SK-N-SH treated with all-trans-retinoic acid at 6 μM for 48 hours (cell line): ENCODE measurements around the gene SLC30A4.

Experiments used
- ATAC-seq: fragments of 200-7000 bp; cut with Tn5 transposase; 3 replicates; pipeline ENCODE4 v1.9.1; 2020; ENCODE audit warnings: mild to moderate bottlenecking, moderate library complexity
- ARNTL ChIP-seq: fragments of 450-650 bp; formaldehyde crosslinking; IDR thresholded peaks from 2 replicates; pipeline ENCODE4 v1.5.0; 2020; ENCODE audit warnings: low read depth, mild to moderate bottlenecking, moderate library complexity, borderline replicate concordance
- CSDC2 ChIP-seq: fragments of 250-450 bp; sonication (Bioruptor Pico); IDR thresholded peaks from 2 replicates; pipeline ENCODE4 v1.5.0; 2020; ENCODE audit warnings: mild to moderate bottlenecking, moderate library complexity
- GLIS3 ChIP-seq: fragments of 250-450 bp; sonication (Bioruptor Pico); IDR thresholded peaks from 2 replicates; pipeline ENCODE4 v1.5.0; 2020; ENCODE audit warnings: mild to moderate bottlenecking, moderate library complexity
- ISL1 ChIP-seq: fragments of 250-450 bp; sonication (Bioruptor Pico); IDR thresholded peaks from 2 replicates; pipeline ENCODE4 v2.1.2; 2022; ENCODE audit warnings: mild to moderate bottlenecking, moderate library complexity
- OSR1 ChIP-seq: fragments of 250-450 bp; sonication (Bioruptor Pico); IDR thresholded peaks from 2 replicates; pipeline ENCODE4 v1.8.0; 2022; ENCODE audit warnings: moderate library complexity, mild to moderate bottlenecking, inconsistent platforms
- POU6F1 ChIP-seq: fragments of 250-450 bp; sonication (Bioruptor Pico); IDR thresholded peaks from 2 replicates; pipeline ENCODE4 v1.8.0; 2021; ENCODE audit warnings: low read depth, mild to moderate bottlenecking, moderate library complexity, borderline replicate concordance
- PPARA ChIP-seq: fragments of 250-450 bp; sonication (Bioruptor Pico); IDR thresholded peaks from 2 replicates; pipeline ENCODE4 v1.5.0; 2020; ENCODE audit warnings: mild to moderate bottlenecking, borderline replicate concordance
- RARB ChIP-seq: fragments of 250-450 bp; sonication (Bioruptor Pico); IDR thresholded peaks from 2 replicates; pipeline ENCODE4 v1.8.0; 2021; ENCODE audit warnings: mild to moderate bottlenecking, moderate library complexity
- TCF4 ChIP-seq: fragments of 250-450 bp; sonication (Bioruptor Pico); IDR thresholded peaks from 2 replicates; pipeline ENCODE4 v1.8.0; 2021; ENCODE audit warnings: mild to moderate bottlenecking, moderate library complexity, borderline replicate concordance
- TOX ChIP-seq: fragments of 250-450 bp; sonication (Bioruptor Pico); IDR thresholded peaks from 2 replicates; pipeline ENCODE4 v1.8.0; 2021; ENCODE audit warnings: mild to moderate bottlenecking, moderate library complexity, borderline replicate concordance
- TSHZ2 ChIP-seq: fragments of 250-450 bp; sonication (Bioruptor Pico); IDR thresholded peaks from 2 replicates; pipeline ENCODE4 v1.5.0; 2020; ENCODE audit warnings: mild to moderate bottlenecking, moderate library complexity
- ZC3H10 ChIP-seq: fragments of 250-450 bp; sonication (Bioruptor Pico); IDR thresholded peaks from 2 replicates; pipeline ENCODE4 v1.5.1; 2021; ENCODE audit warnings: mild to moderate bottlenecking, moderate library complexity
- ZFP3 ChIP-seq: fragments of 250-450 bp; sonication (Bioruptor Pico); IDR thresholded peaks from 2 replicates; pipeline ENCODE4 v1.5.0; 2020; ENCODE audit warnings: mild to moderate bottlenecking, moderate library complexity
- ZNF565 ChIP-seq: fragments of 450-650 bp; formaldehyde crosslinking; conservative IDR thresholded peaks from 2 replicates; pipeline ENCODE4 v1.5.0; 2020; ENCODE audit warnings: low read depth, mild to moderate bottlenecking, moderate library complexity
- ZNF70 ChIP-seq: fragments of 450-650 bp; formaldehyde crosslinking; IDR thresholded peaks from 2 replicates; pipeline ENCODE4 v1.5.0; 2020; ENCODE audit warnings: mild to moderate bottlenecking, moderate library complexity
- ZNF8 ChIP-seq: fragments of 450-650 bp; formaldehyde crosslinking; IDR thresholded peaks from 2 replicates; pipeline ENCODE4 v1.5.0; 2020; ENCODE audit warnings: mild to moderate bottlenecking, moderate library complexity
- TF ChIP-seq, protein P1 (sequence below): fragments of 250-450 bp; sonication (Bioruptor Pico); IDR thresholded peaks from 2 replicates; pipeline ENCODE4 v1.8.0; 2020; ENCODE audit warnings: mild to moderate bottlenecking, moderate library complexity, borderline replicate concordance
- TF ChIP-seq, protein P2 (sequence below): fragments of 250-450 bp; sonication (Bioruptor Pico); IDR thresholded peaks from 2 replicates; pipeline ENCODE4 v1.5.1; 2020; ENCODE audit warnings: low read depth, mild to moderate bottlenecking, moderate library complexity
- TF ChIP-seq, protein P3 (sequence below): fragments of 250-450 bp; sonication (Bioruptor Pico); IDR thresholded peaks from 2 replicates; pipeline ENCODE4 v1.5.1; 2021; ENCODE audit warnings: mild to moderate bottlenecking, moderate library complexity

SLC30A4 gene

GRCh38 chr15:45543051-45543450 lies 20.5 kb upstream of the SLC30A4 start (continued):
- no peak for TF ChIP-seq TSHZ2 (CRISPR knock-in tag)
- TF ChIP-seq TOX (CRISPR knock-in tag) = no peak
- no peak for TF ChIP-seq TCF4 (CRISPR knock-in tag)
- no peak for TF ChIP-seq ZFP3 (CRISPR knock-in tag)
- TF ChIP-seq RARB (CRISPR knock-in tag) = no peak

- ATAC-seq = no peak
- TF ChIP-seq CSDC2 (CRISPR knock-in tag) (no peak), ZFP3 (CRISPR knock-in tag) (no peak), POU6F1 (CRISPR knock-in tag) (no peak)
These were observed 18.0 kb upstream of the SLC30A4 start for GRCh38 chr15:45540531-45540930.

DNA sequence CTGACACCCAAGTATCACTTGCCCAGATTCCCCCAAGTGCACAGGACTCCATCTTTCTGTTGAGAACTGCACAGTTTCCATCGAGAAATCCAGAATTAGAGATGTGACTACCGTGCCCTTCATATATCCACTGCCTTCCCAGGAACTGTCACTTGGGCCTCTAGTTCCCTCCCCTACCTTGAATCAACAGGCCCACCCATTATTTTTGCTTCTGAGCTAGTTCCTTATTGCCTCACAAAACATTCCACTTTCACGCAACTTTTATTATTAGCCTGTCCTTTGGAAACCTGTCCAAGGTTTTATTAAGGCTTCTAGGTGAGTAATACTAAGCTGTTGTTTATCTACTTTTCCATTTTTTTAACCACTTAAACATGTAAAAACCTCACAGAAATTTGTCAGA lies 17.1 kb upstream of the SLC30A4 start:
- TF ChIP-seq OSR1 (CRISPR knock-in tag) = no peak
- TF ChIP-seq ZC3H10 = no peak
- no peak for TF ChIP-seq ZNF565 (CRISPR knock-in tag)
- no peak for TF ChIP-seq PPARA
- TF ChIP-seq ZFP3 (CRISPR knock-in tag) = no peak
- TF ChIP-seq RARB (CRISPR knock-in tag) = no peak
- no peak for TF ChIP-seq ZNF70
- TF ChIP-seq, protein P1, sequence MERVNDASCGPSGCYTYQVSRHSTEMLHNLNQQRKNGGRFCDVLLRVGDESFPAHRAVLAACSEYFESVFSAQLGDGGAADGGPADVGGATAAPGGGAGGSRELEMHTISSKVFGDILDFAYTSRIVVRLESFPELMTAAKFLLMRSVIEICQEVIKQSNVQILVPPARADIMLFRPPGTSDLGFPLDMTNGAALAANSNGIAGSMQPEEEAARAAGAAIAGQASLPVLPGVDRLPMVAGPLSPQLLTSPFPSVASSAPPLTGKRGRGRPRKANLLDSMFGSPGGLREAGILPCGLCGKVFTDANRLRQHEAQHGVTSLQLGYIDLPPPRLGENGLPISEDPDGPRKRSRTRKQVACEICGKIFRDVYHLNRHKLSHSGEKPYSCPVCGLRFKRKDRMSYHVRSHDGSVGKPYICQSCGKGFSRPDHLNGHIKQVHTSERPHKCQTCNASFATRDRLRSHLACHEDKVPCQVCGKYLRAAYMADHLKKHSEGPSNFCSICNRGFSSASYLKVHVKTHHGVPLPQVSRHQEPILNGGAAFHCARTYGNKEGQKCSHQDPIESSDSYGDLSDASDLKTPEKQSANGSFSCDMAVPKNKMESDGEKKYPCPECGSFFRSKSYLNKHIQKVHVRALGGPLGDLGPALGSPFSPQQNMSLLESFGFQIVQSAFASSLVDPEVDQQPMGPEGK (CRISPR knock-in tag) = no peak
- TF ChIP-seq GLIS3 = no peak
- TF ChIP-seq, protein P2, sequence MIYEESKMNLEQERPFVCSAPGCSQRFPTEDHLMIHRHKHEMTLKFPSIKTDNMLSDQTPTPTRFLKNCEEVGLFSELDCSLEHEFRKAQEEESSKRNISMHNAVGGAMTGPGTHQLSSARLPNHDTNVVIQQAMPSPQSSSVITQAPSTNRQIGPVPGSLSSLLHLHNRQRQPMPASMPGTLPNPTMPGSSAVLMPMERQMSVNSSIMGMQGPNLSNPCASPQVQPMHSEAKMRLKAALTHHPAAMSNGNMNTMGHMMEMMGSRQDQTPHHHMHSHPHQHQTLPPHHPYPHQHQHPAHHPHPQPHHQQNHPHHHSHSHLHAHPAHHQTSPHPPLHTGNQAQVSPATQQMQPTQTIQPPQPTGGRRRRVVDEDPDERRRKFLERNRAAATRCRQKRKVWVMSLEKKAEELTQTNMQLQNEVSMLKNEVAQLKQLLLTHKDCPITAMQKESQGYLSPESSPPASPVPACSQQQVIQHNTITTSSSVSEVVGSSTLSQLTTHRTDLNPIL (CRISPR knock-in tag) = no peak
- no peak for TF ChIP-seq CSDC2 (CRISPR knock-in tag)
- no peak for TF ChIP-seq TCF4 (CRISPR knock-in tag)
- no peak for ATAC-seq

DNA sequence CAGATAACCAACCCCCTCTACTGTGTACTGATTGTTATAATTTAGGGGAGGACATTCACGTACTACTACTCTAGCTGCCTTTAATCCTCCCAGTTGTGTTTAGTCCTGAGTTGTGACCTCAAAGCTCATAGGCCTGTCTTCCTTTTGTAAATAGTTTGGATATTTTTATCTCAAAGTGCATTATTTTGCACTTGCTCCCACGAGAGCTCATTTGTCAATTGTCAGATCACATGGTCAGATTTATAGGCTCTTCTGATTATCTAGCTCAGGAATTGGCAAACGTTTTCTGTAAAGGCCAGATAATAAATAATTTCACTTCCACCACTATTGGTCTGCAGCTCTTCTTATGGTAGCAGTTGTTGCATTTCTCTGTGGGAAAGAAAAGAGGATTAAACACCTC lies 14.4 kb upstream of the SLC30A4 start:
- no peak for TF ChIP-seq ARNTL
- no peak for TF ChIP-seq ZNF70
- TF ChIP-seq, protein P1 (CRISPR knock-in tag) = no peak
- TF ChIP-seq ZNF8 (CRISPR knock-in tag) = no peak

DNA sequence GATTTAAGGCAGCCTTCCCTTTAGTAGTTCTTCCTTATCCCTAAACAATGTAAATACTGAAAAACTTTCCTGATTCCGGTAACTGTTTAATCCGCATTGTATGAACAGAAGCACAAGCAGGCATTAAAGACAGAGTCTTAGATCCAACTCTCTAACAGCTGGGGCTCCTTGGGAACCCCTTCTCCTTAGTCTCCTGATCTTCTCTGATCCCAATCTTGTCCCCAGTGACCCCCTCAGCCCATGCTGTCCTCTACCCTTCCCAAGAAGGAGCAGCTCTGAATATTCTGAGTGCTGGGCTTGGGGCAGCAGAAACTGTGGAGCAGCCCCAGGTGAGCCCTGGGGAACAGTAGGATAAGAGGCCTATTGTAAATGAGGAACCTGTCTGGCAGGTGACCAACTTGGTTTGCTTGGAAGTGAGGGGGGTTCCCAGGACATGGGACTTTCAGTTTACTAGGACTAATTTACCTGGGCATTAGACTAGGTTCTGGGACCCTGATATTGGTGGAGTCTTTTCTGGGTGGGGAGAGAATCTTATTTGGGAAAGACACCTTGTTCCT lies 13.0 kb upstream of the SLC30A4 start:
- no peak for ATAC-seq
- TF ChIP-seq ISL1 (CRISPR knock-in tag) = no peak
- no peak for TF ChIP-seq OSR1 (CRISPR knock-in tag)
- TF ChIP-seq RARB (CRISPR knock-in tag) = no peak
- TF ChIP-seq TCF4 (CRISPR knock-in tag) = no peak
- TF ChIP-seq, protein P3, sequence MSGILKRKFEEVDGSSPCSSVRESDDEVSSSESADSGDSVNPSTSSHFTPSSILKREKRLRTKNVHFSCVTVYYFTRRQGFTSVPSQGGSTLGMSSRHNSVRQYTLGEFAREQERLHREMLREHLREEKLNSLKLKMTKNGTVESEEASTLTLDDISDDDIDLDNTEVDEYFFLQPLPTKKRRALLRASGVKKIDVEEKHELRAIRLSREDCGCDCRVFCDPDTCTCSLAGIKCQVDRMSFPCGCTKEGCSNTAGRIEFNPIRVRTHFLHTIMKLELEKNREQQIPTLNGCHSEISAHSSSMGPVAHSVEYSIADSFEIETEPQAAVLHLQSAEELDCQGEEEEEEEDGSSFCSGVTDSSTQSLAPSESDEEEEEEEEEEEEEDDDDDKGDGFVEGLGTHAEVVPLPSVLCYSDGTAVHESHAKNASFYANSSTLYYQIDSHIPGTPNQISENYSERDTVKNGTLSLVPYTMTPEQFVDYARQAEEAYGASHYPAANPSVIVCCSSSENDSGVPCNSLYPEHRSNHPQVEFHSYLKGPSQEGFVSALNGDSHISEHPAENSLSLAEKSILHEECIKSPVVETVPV (CRISPR knock-in tag) = no peak
- no peak for TF ChIP-seq ARNTL
- no peak for TF ChIP-seq PPARA
- no peak for TF ChIP-seq ZNF8 (CRISPR knock-in tag)

More for the DNA sequence above, 14.4 kb upstream of the SLC30A4 start:
- ATAC-seq = no peak
